ENCODE measurements around the gene IL17RC.
A peak's percentile ranks its signal among the peaks of the same experiment; 100 is the strongest.

The IL17RC gene

GRCh38 chr3:9940746-9941145 lies 23.8 kb downstream of the IL17RC start:
- DNase-seq (ENCODE audit: insufficient read length, low spot score) (no peak), FAIRE-seq (no peak)
- no peak for TF ChIP-seq POLR2A (IDR thresholded peaks at IDR 0.05; ENCODE audit: low read depth, low read length)

GRCh38 chr3:9942164-9942563 lies 25.3 kb downstream of the IL17RC start:
- no peak for DNase-seq (ENCODE audit: insufficient read length, low spot score)

GRCh38 chr3:9942934-9943690 lies 26.2 kb downstream of the IL17RC start:
- no peak for DNase-seq (ENCODE audit: insufficient read length, low spot score)
- TF ChIP-seq POLR2A (IDR thresholded peaks at IDR 0.05; ENCODE audit: low read depth, low read length): no peak
- no peak for FAIRE-seq

More at GRCh38 chr3:9942164-9942563, 25.3 kb downstream of the IL17RC start:
- FAIRE-seq: no peak
- no peak for TF ChIP-seq POLR2A (IDR thresholded peaks at IDR 0.05; ENCODE audit: low read depth, low read length)

GRCh38 chr3:9944271-9944670 lies 27.4 kb downstream of the IL17RC start:
- FAIRE-seq (no peak), DNase-seq (ENCODE audit: insufficient read length, low spot score) (no peak)
- TF ChIP-seq POLR2A (IDR thresholded peaks at IDR 0.05; ENCODE audit: low read depth, low read length): no peak

- no peak for TF ChIP-seq POLR2A (IDR thresholded peaks at IDR 0.05; ENCODE audit: low read depth, low read length)
- FAIRE-seq: no peak
- no peak for DNase-seq (ENCODE audit: insufficient read length, low spot score)
These were observed 28.5 kb downstream of the IL17RC start for GRCh38 chr3:9945358-9945757.

GRCh38 chr3:9946112-9947024 lies 29.5 kb downstream of the IL17RC start:
- TF ChIP-seq POLR2A (IDR thresholded peaks at IDR 0.05; ENCODE audit: low read depth, low read length): peak; percentile 47
- no peak for FAIRE-seq
- no peak for DNase-seq (ENCODE audit: insufficient read length, low spot score)

- FAIRE-seq: no peak
These were observed 30.4 kb downstream of the IL17RC start for GRCh38 chr3:9947025-9947995.

GRCh38 chr3:9948586-9948985 lies 31.7 kb downstream of the IL17RC start:
- no peak for FAIRE-seq
- no peak for TF ChIP-seq POLR2A (IDR thresholded peaks at IDR 0.05; ENCODE audit: low read depth, low read length)
- DNase-seq (ENCODE audit: insufficient read length, low spot score): no peak

More at GRCh38 chr3:9947025-9947995, 30.4 kb downstream of the IL17RC start:
- no peak for TF ChIP-seq POLR2A (IDR thresholded peaks at IDR 0.05; ENCODE audit: low read depth, low read length)
- DNase-seq (ENCODE audit: insufficient read length, low spot score): no peak

- FAIRE-seq (no peak), DNase-seq (ENCODE audit: insufficient read length, low spot score) (no peak)
- no peak for TF ChIP-seq POLR2A (IDR thresholded peaks at IDR 0.05; ENCODE audit: low read depth, low read length)
These were observed 32.2 kb downstream of the IL17RC start for GRCh38 chr3:9949115-9949514.

- FAIRE-seq (no peak), DNase-seq (ENCODE audit: insufficient read length, low spot score) (no peak)
These were observed 32.7 kb downstream of the IL17RC start for GRCh38 chr3:9949626-9950025.

GRCh38 chr3:9951126-9951525 lies 34.2 kb downstream of the IL17RC start:
- DNase-seq (ENCODE audit: insufficient read length, low spot score): no peak
- FAIRE-seq: no peak
- TF ChIP-seq POLR2A (IDR thresholded peaks at IDR 0.05; ENCODE audit: low read depth, low read length): no peak

More at GRCh38 chr3:9949626-9950025, 32.7 kb downstream of the IL17RC start:
- TF ChIP-seq POLR2A (IDR thresholded peaks at IDR 0.05; ENCODE audit: low read depth, low read length): no peak

- DNase-seq (ENCODE audit: insufficient read length, low spot score) (no peak), FAIRE-seq (no peak)
- no peak for TF ChIP-seq POLR2A (IDR thresholded peaks at IDR 0.05; ENCODE audit: low read depth, low read length)
These were observed 34.7 kb downstream of the IL17RC start for GRCh38 chr3:9951598-9951961.

- FAIRE-seq: no peak
- DNase-seq (ENCODE audit: insufficient read length, low spot score): peak; percentile 72
- TF ChIP-seq POLR2A (IDR thresholded peaks at IDR 0.05; ENCODE audit: low read depth, low read length): no peak
These were observed 35.3 kb downstream of the IL17RC start, which contains the start of gene PRRT3 for GRCh38 chr3:9951962-9952805. TSS of gene PRRT3 (minus strand) at chr3:9952408. CDS start at chr3:9950115, 2,293 bp downstream.
